ENCODE measurements around the gene SMYD3.

Gene SMYD3

DNA sequence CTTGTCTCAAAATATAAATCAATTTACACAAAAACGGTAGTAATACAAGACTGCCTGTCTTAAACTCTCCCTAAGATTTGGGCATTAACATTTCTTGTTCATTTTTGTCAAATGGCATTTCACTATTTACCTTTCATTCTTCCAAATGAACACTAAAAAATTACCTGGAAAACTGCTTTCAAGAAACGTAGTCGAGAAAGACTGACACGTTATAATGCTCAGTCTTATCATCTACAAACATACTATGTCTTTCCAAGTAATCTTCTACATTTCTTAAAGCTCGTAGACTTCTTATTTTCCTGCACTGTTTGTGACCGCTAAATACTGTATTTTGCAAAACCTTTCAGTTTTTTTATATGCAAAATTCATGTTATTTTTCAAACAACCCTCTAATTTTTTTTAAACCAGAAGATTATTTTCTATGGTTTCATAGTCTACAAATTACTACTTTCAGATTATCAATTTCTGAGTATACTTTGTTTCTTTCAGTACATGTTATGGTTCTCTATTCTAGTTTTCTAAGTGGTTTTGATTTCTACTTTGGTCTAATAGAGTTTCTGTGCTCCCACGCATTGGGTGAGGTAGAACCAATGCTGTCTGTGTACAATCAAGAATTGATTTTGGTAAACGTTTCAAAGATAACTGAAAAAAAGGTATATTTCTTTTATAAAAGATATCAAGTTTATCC is 336.4 kb downstream of the SMYD3 start:
- no peak overlapping the region for H3K4me2 ChIP-seq (ENCODE audit: low read depth, low read length, poor library complexity, severe bottlenecking)
- H3K27me3 ChIP-seq (ENCODE audit: low read length): no peaks in the 10 kb centered on the region
- H3K4me3 ChIP-seq (ENCODE audit: insufficient read depth, low read length, poor library complexity, severe bottlenecking): no peak overlapping the region
- no peaks in the 10 kb centered on the region for H4K20me1 ChIP-seq (ENCODE audit: low read depth, low read length)
- no peaks in the 10 kb centered on the region for H3K36me3 ChIP-seq (ENCODE audit: low read length)
- H2AFZ ChIP-seq (ENCODE audit: low read depth, low read length, severe bottlenecking): no peak overlapping the region
- H3K9ac ChIP-seq (ENCODE audit: low read length): no peak overlapping the region
- H3K9me2 ChIP-seq (replicated peaks; ENCODE audit: insufficient read depth, low read length): no peaks in the 10 kb centered on the region
- no peaks in the 10 kb centered on the region for H3F3A ChIP-seq (ENCODE audit: insufficient read depth)
- TF ChIP-seq, protein P1, sequence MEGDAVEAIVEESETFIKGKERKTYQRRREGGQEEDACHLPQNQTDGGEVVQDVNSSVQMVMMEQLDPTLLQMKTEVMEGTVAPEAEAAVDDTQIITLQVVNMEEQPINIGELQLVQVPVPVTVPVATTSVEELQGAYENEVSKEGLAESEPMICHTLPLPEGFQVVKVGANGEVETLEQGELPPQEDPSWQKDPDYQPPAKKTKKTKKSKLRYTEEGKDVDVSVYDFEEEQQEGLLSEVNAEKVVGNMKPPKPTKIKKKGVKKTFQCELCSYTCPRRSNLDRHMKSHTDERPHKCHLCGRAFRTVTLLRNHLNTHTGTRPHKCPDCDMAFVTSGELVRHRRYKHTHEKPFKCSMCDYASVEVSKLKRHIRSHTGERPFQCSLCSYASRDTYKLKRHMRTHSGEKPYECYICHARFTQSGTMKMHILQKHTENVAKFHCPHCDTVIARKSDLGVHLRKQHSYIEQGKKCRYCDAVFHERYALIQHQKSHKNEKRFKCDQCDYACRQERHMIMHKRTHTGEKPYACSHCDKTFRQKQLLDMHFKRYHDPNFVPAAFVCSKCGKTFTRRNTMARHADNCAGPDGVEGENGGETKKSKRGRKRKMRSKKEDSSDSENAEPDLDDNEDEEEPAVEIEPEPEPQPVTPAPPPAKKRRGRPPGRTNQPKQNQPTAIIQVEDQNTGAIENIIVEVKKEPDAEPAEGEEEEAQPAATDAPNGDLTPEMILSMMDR (IDR thresholded peaks at IDR 0.05; ENCODE audit: insufficient read depth, low read length, poor library complexity, severe bottlenecking): no peak
- TF ChIP-seq EZH2phosphoT487 (conservative IDR thresholded peaks at IDR 0.05; ENCODE audit: low read length): no peak
- no peaks in the 10 kb centered on the region for H3K79me2 ChIP-seq (ENCODE audit: insufficient read depth, low read length)
- no peaks in the 10 kb centered on the region for H3K9me3 ChIP-seq (ENCODE audit: insufficient read depth, low read length)
- no peak overlapping the region for H3K27ac ChIP-seq (ENCODE audit: low read depth, low read length)

- Histone ChIP-seq H3F3A (ENCODE audit: insufficient read depth) (no peaks in the 10 kb centered on the region), H3K36me3 (ENCODE audit: low read length) (no peaks in the 10 kb centered on the region), H3K9me2 (replicated peaks; ENCODE audit: insufficient read depth, low read length) (no peaks in the 10 kb centered on the region), H3K79me2 (ENCODE audit: insufficient read depth, low read length) (no peaks in the 10 kb centered on the region), H2AFZ (ENCODE audit: low read depth, low read length, severe bottlenecking) (no peak overlapping the region), H3K27me3 (ENCODE audit: low read length) (no peaks in the 10 kb centered on the region), H3K9ac (ENCODE audit: low read length) (no peak overlapping the region), H3K4me3 (ENCODE audit: insufficient read depth, low read length, poor library complexity, severe bottlenecking) (no peak overlapping the region), H3K4me2 (ENCODE audit: low read depth, low read length, poor library complexity, severe bottlenecking) (no peak overlapping the region), H4K20me1 (ENCODE audit: low read depth, low read length) (no peaks in the 10 kb centered on the region), H3K9me3 (ENCODE audit: insufficient read depth, low read length) (no peaks in the 10 kb centered on the region), H3K27ac (ENCODE audit: low read depth, low read length) (no peak overlapping the region)
- TF ChIP-seq EZH2phosphoT487 (conservative IDR thresholded peaks at IDR 0.05; ENCODE audit: low read length): no peak
- TF ChIP-seq, protein P1 (IDR thresholded peaks at IDR 0.05; ENCODE audit: insufficient read depth, low read length, poor library complexity, severe bottlenecking): no peak
These were observed 337.6 kb downstream of the SMYD3 start for GRCh38 chr1:246169486-246169885.

DNA sequence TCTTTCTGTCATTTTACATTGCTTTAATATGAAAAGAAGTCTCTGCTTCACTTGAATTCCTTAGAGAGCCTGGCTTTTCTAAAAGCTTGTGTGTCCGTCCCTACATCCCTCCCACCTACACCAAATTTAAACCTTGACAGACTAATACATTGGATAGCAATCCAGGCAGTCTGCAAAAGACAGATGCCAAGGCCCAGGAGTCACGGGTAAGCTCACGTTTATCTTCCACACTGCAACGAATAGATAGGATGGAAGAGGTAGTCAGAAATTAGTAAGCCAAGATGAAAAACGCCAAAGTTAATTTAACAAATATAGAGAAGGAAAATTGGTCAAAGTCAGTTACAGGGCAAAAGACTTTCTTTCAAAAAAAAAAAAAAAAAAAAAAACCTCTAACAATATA is 338.1 kb downstream of the SMYD3 start:
- H3K27ac ChIP-seq (ENCODE audit: low read depth, low read length): no peak overlapping the region
- TF ChIP-seq, protein P1 (IDR thresholded peaks at IDR 0.05; ENCODE audit: insufficient read depth, low read length, poor library complexity, severe bottlenecking): no peak
- no peak for TF ChIP-seq EZH2phosphoT487 (conservative IDR thresholded peaks at IDR 0.05; ENCODE audit: low read length)
- H4K20me1 ChIP-seq (ENCODE audit: low read depth, low read length): no peaks in the 10 kb centered on the region
- no peaks in the 10 kb centered on the region for H3K9me3 ChIP-seq (ENCODE audit: insufficient read depth, low read length)
- H3F3A ChIP-seq (ENCODE audit: insufficient read depth): no peaks in the 10 kb centered on the region
- no peak overlapping the region for H2AFZ ChIP-seq (ENCODE audit: low read depth, low read length, severe bottlenecking)
- no peaks in the 10 kb centered on the region for H3K79me2 ChIP-seq (ENCODE audit: insufficient read depth, low read length)
- no peak overlapping the region for H3K9ac ChIP-seq (ENCODE audit: low read length)
- H3K4me3 ChIP-seq (ENCODE audit: insufficient read depth, low read length, poor library complexity, severe bottlenecking): no peak overlapping the region
- H3K9me2 ChIP-seq (replicated peaks; ENCODE audit: insufficient read depth, low read length): no peaks in the 10 kb centered on the region
- no peaks in the 10 kb centered on the region for H3K36me3 ChIP-seq (ENCODE audit: low read length)
- no peak overlapping the region for H3K4me2 ChIP-seq (ENCODE audit: low read depth, low read length, poor library complexity, severe bottlenecking)
- no peaks in the 10 kb centered on the region for H3K27me3 ChIP-seq (ENCODE audit: low read length)
